GM15510 (cell line): ENCODE measurements around the gene STAB2.

Experiments used
- POLR2A ChIP-seq: IDR thresholded peaks from 3 replicates; pipeline ENCODE4 v1.6.1; 2011; ENCODE audit warnings: borderline replicate concordance; ENCODE audit not compliant: insufficient read length; ENCODE audit errors: extremely low read depth

The STAB2 gene

DNA sequence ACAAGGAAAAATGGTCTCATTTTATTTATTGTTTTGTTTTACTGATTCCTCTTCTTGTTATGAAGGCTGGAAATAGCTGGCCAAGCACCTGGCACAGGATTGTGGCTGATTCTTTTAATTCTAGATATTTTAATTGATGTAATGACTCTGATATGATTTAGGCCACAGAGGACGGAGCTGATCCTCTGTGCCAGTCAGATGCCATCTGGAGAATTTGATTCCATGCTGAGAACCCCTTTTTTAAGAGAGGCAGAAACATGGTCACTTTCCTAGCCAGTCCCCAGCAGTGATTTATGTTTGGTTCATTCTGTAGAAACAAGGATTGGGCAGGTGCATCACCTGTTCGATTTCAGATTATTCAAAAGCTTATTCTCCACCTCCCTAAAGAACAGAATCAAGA is 77.6 kb downstream of the STAB2 start:
- no peak for TF ChIP-seq POLR2A

DNA sequence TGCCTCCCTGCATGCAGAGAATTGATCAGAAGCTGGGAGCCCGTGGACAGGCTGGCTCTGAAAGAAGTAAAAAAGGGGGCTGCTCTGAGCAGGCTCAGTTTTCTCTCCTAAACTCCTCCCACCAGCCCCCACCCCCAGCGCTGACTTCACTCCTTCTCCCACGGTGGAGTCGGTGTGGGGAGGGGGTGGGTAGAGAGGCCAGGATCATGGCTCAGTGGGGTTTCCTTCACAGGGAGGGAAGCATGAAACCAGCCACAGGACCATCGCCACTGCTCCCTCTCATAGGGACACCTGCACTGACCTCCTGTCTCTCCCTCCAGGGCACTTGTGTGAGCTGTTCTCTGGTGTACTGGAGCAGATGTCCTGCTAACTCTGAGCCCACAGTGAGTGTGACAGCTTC is 78.9 kb downstream of the STAB2 start:
- no peak for TF ChIP-seq POLR2A

DNA sequence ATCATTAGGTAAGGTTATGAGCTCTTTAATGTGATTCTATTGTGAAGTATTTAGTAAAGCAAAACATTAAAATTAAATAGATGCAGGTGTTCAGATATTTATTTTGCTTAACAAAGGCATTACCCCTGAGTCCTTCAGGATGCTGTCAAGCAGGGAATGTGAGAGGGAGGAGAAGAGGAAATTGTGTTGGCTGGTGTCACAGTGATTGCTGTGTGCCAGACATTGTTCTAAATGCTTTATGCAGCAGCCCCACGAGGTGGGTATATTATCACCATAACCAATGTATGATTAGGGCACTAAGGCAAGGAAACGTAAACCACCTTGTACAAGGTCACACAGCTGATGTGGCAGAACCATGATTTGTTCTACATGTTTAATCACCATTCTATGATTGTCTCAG is 80.1 kb downstream of the STAB2 start:
- no peak for TF ChIP-seq POLR2A

DNA sequence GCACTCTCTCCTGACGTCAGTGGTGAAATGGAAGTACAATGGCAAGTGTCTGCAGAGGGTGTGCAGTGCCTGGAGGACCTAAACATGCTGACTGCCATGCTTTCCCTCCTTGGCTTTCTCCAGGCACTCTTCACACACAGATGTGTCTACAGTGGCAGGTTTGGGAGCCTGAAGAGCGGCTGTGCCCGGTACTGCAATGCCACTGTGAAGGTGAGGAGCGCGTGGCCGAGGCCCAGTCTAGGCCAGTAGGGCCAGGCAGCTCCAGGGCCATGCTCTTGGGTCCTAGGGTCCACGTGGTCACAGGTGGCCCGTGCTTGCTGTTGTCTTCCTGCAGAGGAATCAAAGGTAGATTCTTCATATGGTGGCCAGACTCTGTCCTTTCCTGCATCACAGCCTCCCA is 81.4 kb downstream of the STAB2 start:
- no peak for TF ChIP-seq POLR2A

DNA sequence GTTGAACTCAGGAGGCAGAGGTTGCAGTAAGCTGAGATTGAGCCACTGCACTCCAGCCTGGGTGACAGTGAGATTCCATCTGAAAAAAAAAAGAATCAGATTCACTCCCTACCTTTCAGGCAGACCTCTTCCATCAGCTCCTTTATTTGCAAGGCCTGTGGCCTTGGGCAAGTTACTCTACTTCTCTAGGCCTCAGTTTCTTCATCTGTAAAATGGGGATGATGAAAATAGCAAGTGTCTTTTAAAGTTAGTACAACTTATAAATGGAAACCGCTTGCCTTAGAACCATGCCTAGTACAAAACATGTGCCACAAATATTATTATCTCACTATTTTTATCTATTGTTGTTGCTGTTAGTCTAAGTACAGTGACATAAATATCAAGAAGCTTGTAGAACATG is 84.3 kb downstream of the STAB2 start:
- no peak for TF ChIP-seq POLR2A

DNA sequence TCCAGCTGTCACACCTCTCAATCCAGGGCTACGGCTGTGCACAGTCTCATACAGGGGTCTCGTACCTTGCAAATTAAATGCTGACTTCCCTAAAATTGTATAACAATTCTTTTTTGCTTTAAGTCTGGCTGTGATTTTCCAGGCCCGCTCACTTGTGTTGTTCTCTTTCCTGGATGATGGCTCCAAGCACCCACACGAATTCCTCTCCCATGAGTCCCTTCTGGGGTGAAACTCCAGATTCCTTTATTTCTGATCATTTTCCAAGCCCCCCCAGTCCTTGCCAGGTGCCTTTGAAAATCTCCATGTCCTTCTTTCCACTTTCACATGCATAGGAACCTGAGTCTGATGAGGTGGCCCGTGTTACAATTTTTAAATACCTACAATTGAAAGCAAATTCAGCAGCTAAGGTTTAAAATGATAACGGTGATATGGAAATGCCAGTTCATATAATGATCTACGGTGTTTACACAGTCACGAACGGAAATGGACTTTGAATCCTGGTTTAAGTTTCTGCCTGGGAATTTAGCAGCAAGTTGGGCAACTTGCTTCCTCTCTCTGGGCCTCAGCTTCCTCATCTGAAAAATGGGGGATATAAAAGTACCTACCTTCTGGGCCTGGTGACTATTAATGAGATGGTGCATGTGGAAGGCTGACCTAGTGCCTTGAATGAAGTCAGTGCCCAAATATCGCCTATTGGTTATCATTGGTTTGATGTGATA is 85.5 kb downstream of the STAB2 start:
- no peak for TF ChIP-seq POLR2A

DNA sequence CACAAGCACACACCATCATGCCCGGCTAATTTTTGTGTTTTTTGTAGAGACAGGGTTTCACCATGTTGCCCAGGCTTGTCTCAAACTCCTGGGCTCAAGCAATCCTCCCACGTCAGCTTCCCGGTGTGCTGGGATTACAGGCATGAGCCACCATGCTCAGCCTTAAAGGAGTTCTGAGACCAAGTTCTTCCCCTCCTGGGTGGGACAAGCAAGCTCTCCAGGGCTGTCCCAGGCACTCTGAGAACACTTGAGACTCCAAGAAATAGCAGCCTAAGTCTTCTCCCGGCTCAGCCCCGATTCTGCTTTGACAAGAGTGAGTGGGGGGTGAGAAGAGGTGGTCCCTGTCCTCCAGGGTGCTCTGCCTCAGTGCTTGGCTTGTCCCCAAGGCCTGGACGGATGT is 86.4 kb downstream of the STAB2 start:
- TF ChIP-seq POLR2A, result no peak

DNA sequence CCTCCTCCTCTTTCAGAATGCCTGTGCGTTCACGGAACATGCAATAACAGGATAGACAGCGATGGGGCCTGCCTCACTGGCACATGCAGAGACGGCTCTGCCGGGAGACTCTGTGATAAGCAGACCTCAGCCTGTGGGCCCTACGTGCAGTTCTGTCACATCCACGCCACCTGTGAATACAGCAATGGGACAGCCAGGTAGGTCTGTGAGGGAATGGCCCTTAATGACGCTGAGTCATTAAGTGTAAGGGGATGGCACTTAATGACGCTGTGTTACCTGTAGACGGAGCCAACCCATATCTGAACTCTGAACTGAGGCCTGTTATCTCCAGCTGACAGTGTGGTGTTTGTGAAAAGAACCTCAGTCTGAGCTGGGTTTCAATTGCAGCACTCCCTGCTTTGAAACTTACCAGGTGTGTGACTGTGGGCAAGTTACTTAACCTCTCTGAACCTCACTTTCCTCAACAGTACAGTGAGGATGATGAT is 86.9 kb downstream of the STAB2 start:
- TF ChIP-seq POLR2A, result no peak

DNA sequence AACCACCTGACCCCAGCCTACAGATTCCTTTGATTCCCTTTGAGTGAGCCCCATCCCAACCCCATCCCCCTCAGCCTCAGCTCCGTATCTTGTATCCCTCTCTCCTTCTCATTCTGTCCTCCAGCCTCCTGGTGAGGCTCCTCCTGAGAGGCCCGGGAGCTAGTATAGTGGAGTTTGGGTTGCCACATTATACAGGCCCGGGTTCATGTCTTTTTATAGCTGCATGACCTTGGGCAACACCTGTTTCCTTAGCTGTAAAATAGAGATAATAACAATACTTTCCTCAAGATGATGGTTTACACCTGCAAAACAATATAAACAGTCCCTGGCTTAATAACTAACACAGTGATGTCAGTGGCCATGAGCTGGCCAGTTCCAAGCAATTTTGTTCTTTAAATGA is 89.8 kb downstream of the STAB2 start:
- no peak for TF ChIP-seq POLR2A

DNA sequence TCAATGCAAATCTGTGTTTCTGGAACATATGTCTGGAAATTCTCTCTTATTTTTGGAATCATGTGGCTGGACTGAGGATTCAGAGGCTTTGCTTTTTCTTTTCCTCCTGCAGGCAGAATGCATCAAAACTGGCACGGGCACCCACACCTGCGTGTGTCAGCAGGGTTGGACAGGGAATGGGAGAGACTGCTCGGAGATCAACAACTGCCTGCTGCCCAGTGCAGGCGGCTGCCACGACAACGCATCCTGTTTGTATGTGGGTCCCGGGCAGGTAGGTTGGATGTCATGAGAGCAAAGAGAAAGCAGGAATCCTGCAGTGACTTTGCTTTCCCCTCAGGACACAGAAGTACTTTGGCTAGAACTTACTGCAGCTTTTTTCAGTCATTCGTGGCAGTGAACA is 90.3 kb downstream of the STAB2 start:
- no peak for TF ChIP-seq POLR2A

DNA sequence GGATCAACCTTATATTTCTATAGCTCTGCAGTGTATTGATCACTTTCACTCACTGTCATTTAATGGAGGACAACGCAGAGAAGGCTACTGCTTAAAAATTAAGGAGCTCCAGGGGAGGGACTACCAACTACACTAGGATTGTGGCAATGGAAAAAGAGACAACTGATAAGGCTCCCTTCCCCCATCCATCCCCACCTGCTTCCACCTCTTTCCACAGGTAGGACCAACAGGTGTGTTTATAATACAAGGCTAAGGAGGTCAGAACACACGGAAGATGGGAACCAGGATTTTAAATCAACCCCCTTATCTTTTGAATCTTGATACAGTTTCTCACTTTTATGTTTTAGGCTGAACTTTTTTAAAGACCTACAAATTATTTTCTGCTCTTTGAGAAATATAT is 90.8 kb downstream of the STAB2 start:
- no peak for TF ChIP-seq POLR2A

DNA sequence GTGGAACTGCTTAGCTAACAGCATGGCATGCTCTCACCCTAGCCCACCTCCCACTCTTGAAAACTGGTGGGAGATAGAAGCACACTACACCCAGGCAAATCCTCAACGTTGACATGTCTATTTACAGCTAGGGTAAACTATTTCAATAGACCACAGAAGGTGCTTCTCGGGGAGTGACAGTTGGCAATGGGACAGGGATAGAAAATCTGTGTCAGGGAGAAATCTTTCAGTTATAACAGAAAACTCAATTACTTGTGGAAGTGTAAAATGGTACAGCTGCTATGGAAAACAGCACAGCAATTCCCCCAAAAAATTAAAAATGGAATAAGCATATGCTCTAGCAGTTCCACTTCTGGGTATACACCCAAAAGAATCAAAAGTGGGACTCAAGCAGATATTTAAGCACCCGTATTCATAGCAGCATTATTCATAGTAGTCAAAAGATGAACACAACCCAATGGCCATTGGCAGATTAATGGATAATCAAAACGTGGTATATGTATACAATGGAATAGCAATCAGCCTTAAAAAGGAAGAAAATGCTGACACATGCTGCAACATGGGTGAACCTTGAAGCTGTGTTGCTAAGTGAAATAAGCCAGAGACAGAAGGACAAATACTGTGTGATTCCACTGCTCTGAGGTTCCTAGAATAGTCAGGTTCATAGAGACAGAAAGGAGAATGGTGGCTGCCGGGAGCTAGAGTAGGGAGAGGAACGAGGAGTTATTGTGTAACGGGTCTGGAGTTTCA is 92.5 kb downstream of the STAB2 start:
- no peak for TF ChIP-seq POLR2A

DNA sequence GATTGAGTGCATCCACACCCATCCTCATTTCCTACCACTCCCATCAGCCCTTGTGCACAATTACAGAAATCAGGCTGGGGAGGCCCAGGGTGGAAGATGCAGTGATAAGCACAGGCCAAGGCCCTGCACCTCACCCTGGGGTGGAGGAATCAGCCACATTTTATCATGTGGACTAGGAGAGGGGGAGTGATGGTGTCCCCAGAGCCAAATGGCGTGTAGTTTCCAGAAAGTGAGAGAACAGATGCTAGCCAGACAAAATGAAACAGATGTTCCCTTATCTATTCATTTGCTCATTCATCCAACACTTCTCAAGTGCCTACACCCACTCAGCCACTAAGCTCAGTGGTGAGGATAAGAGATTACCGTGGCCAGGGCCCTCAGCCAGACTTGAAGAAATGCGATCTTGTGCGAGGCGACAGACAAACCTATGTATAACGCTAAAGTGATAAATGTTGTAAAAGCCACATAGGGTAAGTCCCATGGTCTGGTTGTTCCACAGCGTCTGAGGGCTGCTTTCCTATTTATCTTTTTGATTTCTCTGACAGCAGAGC is 93.6 kb downstream of the STAB2 start:
- no peak for TF ChIP-seq POLR2A

DNA sequence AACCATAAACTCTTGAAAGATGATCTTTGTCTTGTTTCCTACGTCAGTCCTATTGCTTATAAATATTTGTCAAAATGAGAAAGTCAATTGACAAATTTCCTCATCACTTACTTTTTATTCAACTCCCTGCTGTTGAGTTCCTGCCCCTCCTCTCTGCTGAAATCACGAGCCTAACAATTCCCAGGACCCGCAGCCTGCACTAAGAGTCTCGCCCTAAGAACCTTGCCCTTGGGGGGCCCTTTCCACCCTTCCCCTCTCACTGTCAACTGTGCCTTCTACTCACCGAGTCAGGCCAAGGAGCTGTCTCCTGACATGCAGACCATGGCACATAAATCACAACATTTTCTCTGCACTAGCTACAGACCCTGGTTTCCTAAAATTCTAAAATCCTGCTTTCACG is 99.0 kb downstream of the STAB2 start:
- TF ChIP-seq POLR2A, result no peak

DNA sequence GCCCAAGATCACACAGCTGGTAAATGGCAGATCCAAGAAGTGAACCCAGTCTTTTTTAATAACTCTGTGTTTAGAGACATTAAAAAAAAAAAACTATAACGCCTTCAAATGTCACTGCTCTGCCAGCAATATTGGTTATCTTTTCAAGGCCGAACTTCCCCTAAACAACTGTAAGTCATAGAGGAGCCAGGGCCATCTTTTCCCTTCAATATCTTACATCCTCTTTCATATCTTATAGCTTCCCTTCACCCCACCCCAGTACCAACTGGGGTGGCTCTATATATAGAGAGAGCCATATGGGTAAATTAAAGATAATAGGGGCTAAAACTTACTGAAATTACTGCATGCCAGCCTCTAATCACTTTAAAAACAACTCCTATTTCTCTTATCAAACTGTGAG is 100.2 kb downstream of the STAB2 start:
- TF ChIP-seq POLR2A, result no peak
